ENCODE data around the gene DRAP1. TPM values are rescaled to one million over a fixed set of nuclear protein-coding genes. Genes with fewer than 3 reads are reported as not detected.
A peak's percentile ranks its signal among the peaks of the same experiment; 100 is the strongest.

The DRAP1 gene
- total and polyA plus RNA-seq, 9 of the 15 experiments (the other 6 are each of a cell fraction or from before 2014, with no cell fraction given): 9.6 to 200 (median 92.9) TPM

DNA sequence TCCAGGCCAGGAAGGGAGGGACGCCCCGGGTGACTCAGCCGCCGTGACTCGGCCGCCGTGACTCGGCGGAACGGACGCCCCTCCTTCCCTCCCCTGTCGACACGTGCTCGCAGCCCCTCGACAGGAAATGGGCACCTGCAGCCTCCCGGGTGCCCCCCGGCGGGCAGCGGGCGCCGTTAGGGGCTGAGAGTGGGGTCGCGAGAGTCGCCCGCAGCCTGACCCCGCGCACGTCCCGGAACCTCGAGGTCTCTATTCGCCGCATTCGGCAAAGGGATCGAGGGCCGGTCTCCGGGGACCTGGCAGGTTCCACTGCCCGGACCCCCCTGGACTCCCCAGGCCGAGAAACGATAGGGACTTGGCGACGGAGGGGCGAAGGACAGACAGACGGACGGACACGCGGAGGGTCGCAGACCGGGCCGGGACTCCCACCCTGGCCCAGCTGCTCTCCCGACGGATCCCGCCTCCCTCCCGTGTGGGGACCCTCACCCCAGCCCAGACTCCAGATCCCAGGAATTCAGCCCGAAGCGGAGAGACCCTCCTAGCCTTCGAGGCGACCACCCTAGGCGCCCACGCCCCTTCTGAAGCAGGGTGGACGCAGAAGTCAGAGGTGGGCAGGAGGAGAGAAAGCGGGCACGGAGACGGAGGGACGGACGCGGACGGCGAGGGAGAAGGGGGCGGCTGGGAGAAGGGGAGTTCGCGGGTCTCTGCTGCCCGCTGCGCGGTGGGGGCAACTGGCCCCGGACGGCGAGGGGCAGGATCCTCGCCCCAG lies 19.7 kb upstream of the DRAP1 start (continued):
- no peak for TF ChIP-seq ZNF277 (CRISPR knock-in tag; IDR thresholded peaks at IDR 0.05; ENCODE audit: borderline replicate concordance)
- no peak for TF ChIP-seq ZNF561 (CRISPR knock-in tag; conservative IDR thresholded peaks at IDR 0.05)
- TF ChIP-seq ZNF224 (CRISPR knock-in tag; IDR thresholded peaks at IDR 0.05): no peak
- no peak for TF ChIP-seq ILF3 (IDR thresholded peaks at IDR 0.05; ENCODE audit: borderline replicate concordance)
- TF ChIP-seq ZNF77 (CRISPR knock-in tag; IDR thresholded peaks at IDR 0.05): no peak
- TF ChIP-seq, protein P1, sequence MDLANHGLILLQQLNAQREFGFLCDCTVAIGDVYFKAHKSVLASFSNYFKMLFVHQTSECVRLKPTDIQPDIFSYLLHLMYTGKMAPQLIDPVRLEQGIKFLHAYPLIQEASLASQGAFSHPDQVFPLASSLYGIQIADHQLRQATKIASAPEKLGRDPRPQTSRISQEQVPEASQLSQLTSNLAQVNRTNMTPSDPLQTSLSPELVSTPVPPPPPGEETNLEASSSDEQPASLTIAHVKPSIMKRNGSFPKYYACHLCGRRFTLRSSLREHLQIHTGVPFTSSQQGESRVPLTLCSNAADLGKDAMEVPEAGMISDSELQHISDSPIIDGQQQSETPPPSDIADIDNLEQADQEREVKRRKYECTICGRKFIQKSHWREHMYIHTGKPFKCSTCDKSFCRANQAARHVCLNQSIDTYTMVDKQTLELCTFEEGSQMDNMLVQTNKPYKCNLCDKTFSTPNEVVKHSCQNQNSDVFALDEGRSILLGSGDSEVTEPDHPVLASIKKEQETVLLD (IDR thresholded peaks at IDR 0.05): peak; percentile 38; the same call in 1 of the 2 replicates
- peak; percentile 87; the same call in 1 of the 2 replicates for TF ChIP-seq XRCC5 (IDR thresholded peaks at IDR 0.05; ENCODE audit: low read depth, low read length)
- TF ChIP-seq, protein P2, sequence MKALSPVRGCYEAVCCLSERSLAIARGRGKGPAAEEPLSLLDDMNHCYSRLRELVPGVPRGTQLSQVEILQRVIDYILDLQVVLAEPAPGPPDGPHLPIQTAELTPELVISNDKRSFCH (CRISPR knock-in tag; IDR thresholded peaks at IDR 0.05): no peak
- TF ChIP-seq, protein P2 (tag; IDR thresholded peaks at IDR 0.05): peak; percentile 67; the same call in 1 of the 2 replicates
- TF ChIP-seq NR2C1 (IDR thresholded peaks at IDR 0.05): no peak
- TF ChIP-seq NR2C1 (tag; IDR thresholded peaks at IDR 0.05): no peak
- TF ChIP-seq BDP1 (IDR thresholded peaks at IDR 0.05; ENCODE audit: insufficient read depth, insufficient read length): no peak
- TF ChIP-seq ZNF76 (CRISPR knock-in tag; IDR thresholded peaks at IDR 0.05; ENCODE audit: borderline replicate concordance): no peak
- TF ChIP-seq KLF1 (tag; IDR thresholded peaks at IDR 0.05): peak; percentile 44; the same call in 1 of the 2 replicates
- TF ChIP-seq GTF2B (IDR thresholded peaks at IDR 0.05; ENCODE audit: extremely low read depth, insufficient read length): no peak
- TF ChIP-seq, protein P3, sequence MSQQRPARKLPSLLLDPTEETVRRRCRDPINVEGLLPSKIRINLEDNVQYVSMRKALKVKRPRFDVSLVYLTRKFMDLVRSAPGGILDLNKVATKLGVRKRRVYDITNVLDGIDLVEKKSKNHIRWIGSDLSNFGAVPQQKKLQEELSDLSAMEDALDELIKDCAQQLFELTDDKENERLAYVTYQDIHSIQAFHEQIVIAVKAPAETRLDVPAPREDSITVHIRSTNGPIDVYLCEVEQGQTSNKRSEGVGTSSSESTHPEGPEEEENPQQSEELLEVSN (IDR thresholded peaks at IDR 0.05; ENCODE audit: borderline replicate concordance in 1 of 2, extremely low read depth in 1 of 2, insufficient read depth in 1 of 2, insufficient read length in 1 of 2, low read depth in 1 of 2, low read length in 1 of 2, poor library complexity in 1 of 2, severe bottlenecking in 1 of 2): peak; percentile 94 to 97
- 0 out of 2 replicates have a peak, but pooled peaks have one; percentile 20 for TF ChIP-seq HBP1 (CRISPR knock-in tag; IDR thresholded peaks at IDR 0.05)
- TF ChIP-seq PPARD (CRISPR knock-in tag; IDR thresholded peaks at IDR 0.05): no peak
- no peak for TF ChIP-seq GABPB2 (CRISPR knock-in tag; conservative IDR thresholded peaks at IDR 0.05)
- peak; percentile 71; the same call in 1 of the 2 replicates for TF ChIP-seq ETV1 (tag; conservative IDR thresholded peaks at IDR 0.05; ENCODE audit: low read depth)
- TF ChIP-seq SPI1 (IDR thresholded peaks at IDR 0.05; ENCODE audit: borderline replicate concordance, low read depth, low read length): peak; percentile 4; the same call in 1 of the 2 replicates
